K562 (cell line): ENCODE data around the gene PLA2R1.

Experiments used
- FOXA1 ChIP-seq: fragments of 450-650 bp; IDR thresholded peaks from 2 replicates; pipeline ENCODE4 v1.6.1; 2016; ENCODE audit warnings: mild to moderate bottlenecking, borderline replicate concordance
- RHOXF2B ChIP-seq: fragments of 250-450 bp; sonication (Bioruptor Pico); conservative IDR thresholded peaks from 2 replicates; pipeline ENCODE4 v1.5.1; 2021
- YY1 ChIP-seq, 3 experiments: IDR thresholded peaks; 2 replicates each; pipeline ENCODE4 v1.6.1; 2011; ENCODE audit warnings: low read length in 2 of 3, mild to moderate bottlenecking in 2 of 3, moderate library complexity in 2 of 3, borderline replicate concordance in 1 of 3, control low read depth in 1 of 3, low read depth in 1 of 3; ENCODE audit not compliant: insufficient read depth in 3 of 3, insufficient replicate concordance in 2 of 3, control insufficient read depth in 1 of 3, insufficient read length in 1 of 3; ENCODE audit errors: extremely low read depth in 1 of 3

DNA sequence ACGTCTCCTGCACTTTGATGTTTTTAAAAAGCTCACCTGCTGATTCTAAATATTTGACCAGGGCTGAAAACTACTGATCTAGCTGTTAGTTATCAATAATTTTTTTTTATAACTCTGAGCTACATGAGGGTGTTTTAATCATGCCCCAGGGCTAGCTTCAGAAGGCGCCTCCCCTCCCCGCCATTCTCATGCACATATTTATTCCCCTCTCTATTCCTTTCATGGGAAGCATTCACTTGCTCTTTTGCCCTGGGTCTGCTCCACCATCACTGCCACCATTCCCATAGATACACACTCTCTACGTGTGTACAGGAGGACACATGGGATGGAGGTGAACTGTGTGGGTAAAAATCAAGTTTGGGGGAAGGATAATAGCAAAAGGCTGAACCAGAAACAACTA, 101.0 kb downstream of the PLA2R1 start:
- TF ChIP-seq FOXA1 (no peak), RHOXF2B (CRISPR knock-in tag) (no peak), YY1 (IDR thresholded peaks at IDR 0.05; ENCODE audit: borderline replicate concordance in 1 of 3, control insufficient read depth in 1 of 3, extremely low read depth in 1 of 3, insufficient read depth in 3 of 3, insufficient read length in 1 of 3, insufficient replicate concordance in 2 of 3, low read depth in 1 of 3, low read length in 2 of 3) (no peak)
